GM19395 (cell line): Measurements from ENCODE around the gene UBE2E2.
"Not testable (repeated sequence)": the region's sequence is repeated elsewhere in the genome, so short reads cannot be mapped to it uniquely, and the experiment has no call there.

Source experiments
- ATAC-seq: cut with Tn5 transposase; IDR thresholded peaks from one replicate; pipeline ENCODE4 v1.9.1; 2021; ENCODE audit warnings: mild to moderate bottlenecking, moderate library complexity; ENCODE audit not compliant: unreplicated experiment

The UBE2E2 gene

GRCh38 chr3:23601091-23601822, 398.1 kb downstream of the UBE2E2 start:
- no peak for ATAC-seq

- no peak for ATAC-seq
Observed at GRCh38 chr3:23602971-23603370, 399.8 kb downstream of the UBE2E2 start.

- ATAC-seq, result no peak
Observed at GRCh38 chr3:23607184-23607847, 404.2 kb downstream of the UBE2E2 start.

GRCh38 chr3:23608650-23609049, 405.5 kb downstream of the UBE2E2 start:
- ATAC-seq, result no peak

- ATAC-seq, result no peak
Observed at GRCh38 chr3:23611737-23612295, 408.7 kb downstream of the UBE2E2 start.

- no peak for ATAC-seq
Observed at GRCh38 chr3:23612296-23612891, 409.3 kb downstream of the UBE2E2 start.

- ATAC-seq, result no peak
Observed at GRCh38 chr3:23615068-23615467, 411.9 kb downstream of the UBE2E2 start.

- ATAC-seq, result not testable (repeated sequence)
Observed at GRCh38 chr3:23618475-23618874, 415.3 kb downstream of the UBE2E2 start.

- ATAC-seq, result no peak
Observed at GRCh38 chr3:23619705-23620637, 416.8 kb downstream of the UBE2E2 start.

- no peak for ATAC-seq
Observed at GRCh38 chr3:23620638-23621015, 417.5 kb downstream of the UBE2E2 start.

- ATAC-seq, result no peak
Observed at GRCh38 chr3:23623844-23624243, 420.7 kb downstream of the UBE2E2 start.

GRCh38 chr3:23624305-23624704, 421.2 kb downstream of the UBE2E2 start:
- ATAC-seq, result no peak

- no peak for ATAC-seq
Observed at GRCh38 chr3:23626442-23626841, 423.3 kb downstream of the UBE2E2 start.

- ATAC-seq, result no peak
Observed at GRCh38 chr3:23629181-23629894, 426.2 kb downstream of the UBE2E2 start.

- ATAC-seq, result no peak
Observed at GRCh38 chr3:23633261-23633960, 430.3 kb downstream of the UBE2E2 start.

GRCh38 chr3:23637339-23637738, 434.2 kb downstream of the UBE2E2 start:
- ATAC-seq, result no peak

- ATAC-seq, result no peak
Observed at GRCh38 chr3:23640471-23641146, 437.5 kb downstream of the UBE2E2 start.
